Activated CD8-positive, alpha-beta memory T cell treated with anti-CD3 and anti-CD28 coated beads for 24 hours (primary cell): ENCODE results near the gene IL3RA.
"Not testable (repeated sequence)": the region's sequence is repeated elsewhere in the genome, so short reads cannot be mapped to it uniquely, and the experiment has no call there.

Source experiments
- DNase-seq: peaks from one replicate; pipeline ENCODE4 v3.0.0-alpha.2; 2020

Gene IL3RA

GRCh38 chrX:1332433-1332832 is 4.2 kb upstream of the IL3RA start:
- DNase-seq: not testable (repeated sequence)

GRCh38 chrX:1334854-1335253 is 1.7 kb upstream of the IL3RA start:
- no peak for DNase-seq

GRCh38 chrX:1336948-1337779 is 579 bp downstream of the IL3RA start:
- DNase-seq: no peak

- no peak for DNase-seq
These were observed 5.1 kb downstream of the IL3RA start for GRCh38 chrX:1341545-1342184.

- not testable (repeated sequence) for DNase-seq
These were observed 13.0 kb downstream of the IL3RA start for GRCh38 chrX:1349606-1350005.

- DNase-seq: no peak
These were observed 15.6 kb downstream of the IL3RA start for GRCh38 chrX:1351981-1352714.

GRCh38 chrX:1354036-1355019 is 17.7 kb downstream of the IL3RA start:
- DNase-seq: no peak

GRCh38 chrX:1355131-1356046 is 18.8 kb downstream of the IL3RA start:
- DNase-seq: no peak

GRCh38 chrX:1357993-1358392 is 21.4 kb downstream of the IL3RA start:
- no peak for DNase-seq

GRCh38 chrX:1358793-1359476 is 22.4 kb downstream of the IL3RA start:
- no peak for DNase-seq

GRCh38 chrX:1359477-1359873 is 22.9 kb downstream of the IL3RA start:
- DNase-seq: no peak

GRCh38 chrX:1360171-1360570 is 23.6 kb downstream of the IL3RA start:
- no peak for DNase-seq

- DNase-seq: no peak
These were observed 24.7 kb downstream of the IL3RA start for GRCh38 chrX:1361275-1361674.

- no peak for DNase-seq
These were observed 25.3 kb downstream of the IL3RA start for GRCh38 chrX:1361910-1362309.

- not testable (repeated sequence) for DNase-seq
These were observed 29.8 kb downstream of the IL3RA start for GRCh38 chrX:1366363-1366762.

GRCh38 chrX:1368385-1368698 is 31.8 kb downstream of the IL3RA start:
- no peak for DNase-seq

- no peak for DNase-seq
These were observed 41.7 kb downstream of the IL3RA start for GRCh38 chrX:1378306-1378759.

- peak; percentile 66 for DNase-seq
These were observed 44.2 kb downstream of the IL3RA start for GRCh38 chrX:1380672-1381233.

- DNase-seq: peak; percentile 69
These were observed 48.2 kb downstream of the IL3RA start for GRCh38 chrX:1384658-1385252.
